Common myeloid progenitor, CD34-positive (primary cell): ENCODE data around the gene ZC3H4.
A peak's percentile ranks its signal among the peaks of the same experiment; 100 is the strongest.

Experiments
- CTCF ChIA-PET: fragments of 350-600 bp; sonication (Branson Sonifier 250); formaldehyde crosslinking; loops from one replicate; lab custom pipeline; 2021; ENCODE audit warnings: antibody characterized with exemption; lab: Charles Lee
- POLR2A ChIA-PET: fragments of 350-600 bp; sonication (Branson Sonifier 250); formaldehyde crosslinking; loops from one replicate; lab custom pipeline; 2021; ENCODE audit warnings: antibody characterized with exemption; lab: Charles Lee
- DNase-seq, 3 donors: peaks; one replicate each; pipeline versions ENCODE4 v3.0.0 to v3.0.0-alpha.2; 2013
- H3K27ac ChIP-seq, 2 experiments: 1 replicate in 1 of 2; 2 replicates in 1 of 2; pipeline ENCODE4 v1.7.0; 2013; ENCODE audit warnings: inconsistent platforms in 2 of 2, low read length in 2 of 2, mild to moderate bottlenecking in 2 of 2, low read depth in 1 of 2, moderate library complexity in 1 of 2; ENCODE audit not compliant: severe bottlenecking in 2 of 2, insufficient read depth in 1 of 2, poor library complexity in 1 of 2
- H3K27me3 ChIP-seq, 5 experiments: replicated peaks in 2 of 5; 1 replicate in 3 of 5; 2 replicates in 2 of 5; pipeline versions ENCODE4 v1.6.1 to v1.7.0; 2013; ENCODE audit warnings: low read length in 4 of 5, mild to moderate bottlenecking in 2 of 5, moderate library complexity in 2 of 5, inconsistent platforms in 1 of 5; ENCODE audit not compliant: insufficient read depth in 5 of 5, control insufficient read depth in 4 of 5
- H3K36me3 ChIP-seq, 4 experiments: 1 replicate in 2 of 4; 2 replicates in 2 of 4; pipeline versions ENCODE4 v1.6.1 to v1.7.0; 2013; ENCODE audit warnings: low read length in 3 of 4, control low read depth in 1 of 4, mild to moderate bottlenecking in 1 of 4; ENCODE audit not compliant: control insufficient read depth in 4 of 4, insufficient read depth in 4 of 4
- H3K4me1 ChIP-seq, 4 experiments: 1 replicate in 3 of 4; 2 replicates in 1 of 4; pipeline versions ENCODE4 v1.6.1 to v1.7.1; 2013; ENCODE audit warnings: low read length in 3 of 4, mild to moderate bottlenecking in 3 of 4, control low read depth in 1 of 4, inconsistent platforms in 1 of 4, moderate library complexity in 1 of 4; ENCODE audit not compliant: control insufficient read depth in 4 of 4, insufficient read depth in 4 of 4; ENCODE audit errors: control extremely low read depth in 1 of 4
- H3K4me3 ChIP-seq, 7 experiments: 1 replicate in 4 of 7; 2 replicates in 3 of 7; pipeline versions ENCODE4 v1.5.1 to v1.7.0; 2013; ENCODE audit warnings: mild to moderate bottlenecking in 7 of 7, low read length in 6 of 7, moderate library complexity in 6 of 7, inconsistent platforms in 2 of 7, low read depth in 2 of 7, control low read depth in 1 of 7; ENCODE audit not compliant: insufficient read depth in 4 of 7, control insufficient read depth in 1 of 7; ENCODE audit errors: extremely low read depth in 1 of 7
- H3K9me3 ChIP-seq, 5 experiments: 1 replicate in 4 of 5; 2 replicates in 1 of 5; pipeline versions ENCODE4 v1.6.1 to v1.7.1; 2013; ENCODE audit warnings: low read length in 4 of 5, mild to moderate bottlenecking in 2 of 5, inconsistent platforms in 1 of 5, low read depth in 1 of 5, moderate library complexity in 1 of 5; ENCODE audit not compliant: control insufficient read depth in 4 of 5, insufficient read depth in 2 of 5; ENCODE audit errors: control extremely low read depth in 1 of 5
- WGBS: methylation state at CpG from one replicate; pipeline ENCODE4 v1.1.5; 2013; ENCODE audit not compliant: insufficient coverage; 5-methylcytosine and 5-hydroxymethylcytosine counted together

The ZC3H4 gene

GRCh38 chr19:47021536-47022139, 91.9 kb downstream of the ZC3H4 start:
- Histone ChIP-seq H3K4me1 (peaks cover 0 to 22% (median 16%) of the 10 kb centered on the region in 4 experiments), H3K9me3 (no peaks in the 10 kb centered on the region), H3K36me3 (no peaks in the 10 kb centered on the region), H3K27ac (no peak overlapping the region), H3K4me3 (no peak overlapping the region), H3K27me3 (peaks cover 6 to 84% (median 37%) of the 10 kb centered on the region in 5 experiments)
- DNase-seq, result no peak
- WGBS, result 6% methylated on average over 37 of the region's 50 CpGs
- ChIA-PET POLR2A (no interaction called here), CTCF (no interaction called here)

- CTCF ChIA-PET, result no interaction called here
- H3K9me3 ChIP-seq, result no peaks in the 10 kb centered on the region
- WGBS, result 1% methylated on average over 31 of the region's 37 CpGs
- H3K4me3 ChIP-seq, result peak overlapping the region in 1 of 7 experiments; percentile 33
- H3K4me1 ChIP-seq, result peaks cover 0 to 22% (median 16%) of the 10 kb centered on the region in 4 experiments
- peaks cover 6 to 78% (median 33%) of the 10 kb centered on the region in 5 experiments for H3K27me3 ChIP-seq
- no peak overlapping the region for H3K27ac ChIP-seq
- no peak for DNase-seq
- POLR2A ChIA-PET, result no interaction called here
- no peaks in the 10 kb centered on the region for H3K36me3 ChIP-seq
Measured at GRCh38 chr19:47020992-47021496, 92.5 kb downstream of the ZC3H4 start.

DNA sequence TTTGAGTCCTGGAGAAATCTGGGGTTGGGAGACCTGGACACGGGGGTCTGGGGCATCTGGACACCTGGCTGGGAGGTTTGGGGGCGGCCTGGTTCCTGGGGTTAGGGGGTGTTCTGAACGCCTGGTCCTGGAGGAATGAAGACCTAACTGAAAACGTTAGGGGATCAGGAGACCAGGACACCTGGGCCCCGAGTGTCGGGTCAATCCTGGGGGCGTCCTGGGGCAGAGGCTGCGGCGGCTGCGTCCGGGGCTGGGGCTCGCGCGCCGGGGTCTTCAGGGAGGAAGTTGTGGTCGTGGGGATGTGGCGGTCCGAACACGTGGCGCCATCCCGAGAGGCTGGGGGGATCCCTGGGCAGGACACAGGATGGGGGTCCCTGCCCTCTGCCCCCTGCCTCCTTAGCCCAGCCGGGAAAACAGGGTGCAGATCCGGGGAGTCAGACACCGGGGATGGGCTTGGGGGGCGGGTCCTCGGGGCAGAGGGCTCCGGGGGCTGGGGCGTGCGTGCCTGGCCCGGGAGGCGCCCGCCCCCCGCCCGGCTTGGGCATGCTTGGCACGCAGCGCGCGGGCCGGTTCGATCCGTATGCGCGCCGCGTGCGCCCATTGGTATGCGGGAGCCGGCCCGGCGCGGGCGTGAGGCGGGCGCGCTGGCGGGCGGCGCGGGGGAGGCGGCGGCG, 93.3 kb downstream of the ZC3H4 start:
- ChIA-PET CTCF (interaction anchor here (0.6 kb wide), 1 partner anchor 14 kb away, joined by 3 read pairs; no protein-coding TSS in a partner anchor), POLR2A (no interaction called here)
- peak overlapping the region in 4 of 7 experiments; percentile 26 to 42 (median 37) for H3K4me3 ChIP-seq

DNA sequence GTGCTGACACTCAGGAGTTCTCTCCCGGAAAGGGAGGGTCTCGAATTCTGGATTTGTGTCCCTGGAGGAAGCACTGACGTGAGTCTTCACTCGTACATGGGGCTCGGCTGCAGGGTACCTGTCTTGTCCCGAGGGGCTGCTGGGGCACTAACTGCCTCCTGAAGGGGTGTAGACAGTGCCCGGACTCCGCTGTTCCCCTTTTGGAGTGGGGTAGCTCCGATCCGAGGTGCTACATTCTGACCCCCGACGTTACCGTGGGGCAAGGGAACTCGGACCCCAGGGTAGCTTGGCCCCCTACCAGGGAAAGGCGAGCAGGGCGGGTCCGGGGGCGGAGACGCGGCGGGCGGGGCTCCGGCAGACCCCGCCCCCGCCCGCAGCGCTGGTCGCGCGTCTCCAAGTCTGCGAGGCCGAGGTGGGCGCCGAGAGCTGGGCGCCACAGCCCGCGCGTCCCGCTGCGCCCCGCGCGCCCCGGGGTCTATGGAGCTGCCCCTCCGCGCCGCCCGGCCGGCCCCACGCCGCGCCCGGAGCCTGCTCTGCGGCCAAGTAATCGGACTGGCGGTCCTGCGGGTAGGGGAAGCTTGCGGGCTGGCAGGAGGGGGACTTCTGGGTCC, 94.0 kb downstream of the ZC3H4 start, which contains the start of gene NPAS1:
NPAS1 (plus strand) TSS at position 407 of the 611 bp plus-strand sequence. CDS start 1,211 bp downstream, outside the sequence.
- CTCF ChIA-PET, result interaction anchor here (0.6 kb wide), 1 partner anchor 15 kb away, joined by 3 read pairs; no protein-coding TSS in a partner anchor
- Histone ChIP-seq H3K4me3 (peak within 1 kb of the TSS in 5 of 7 experiments; percentile 26 to 42 (median 38)), H3K9me3 (no peaks in the 10 kb centered on the region), H3K27ac (no peak within 1 kb of the TSS), H3K36me3 (no peaks in the 10 kb centered on the region), H3K4me1 (peaks cover 0 to 22% (median 16%) of the 10 kb centered on the region in 4 experiments), H3K27me3 (peaks cover 5 to 66% (median 32%) of the 10 kb centered on the region in 5 experiments)
- WGBS, result under 1% methylated on average over 43 of the region's 58 CpGs
- DNase-seq, result peak in 2 of 3 donors; percentile 26 to 41
- POLR2A ChIA-PET, result no interaction called here

More for the DNA sequence above, 93.3 kb downstream of the ZC3H4 start:
- DNase-seq, result peak in 1 of 3 donors; percentile 28
- WGBS, result 1% methylated on average over 39 of the region's 62 CpGs
- peaks cover 6 to 72% (median 33%) of the 10 kb centered on the region in 5 experiments for H3K27me3 ChIP-seq
- peaks cover 0 to 22% (median 16%) of the 10 kb centered on the region in 4 experiments for H3K4me1 ChIP-seq
- H3K9me3 ChIP-seq, result no peaks in the 10 kb centered on the region
- H3K27ac ChIP-seq, result no peak overlapping the region
- no peaks in the 10 kb centered on the region for H3K36me3 ChIP-seq

GRCh38 chr19:47018923-47019322, 94.7 kb downstream of the ZC3H4 start:
- Histone ChIP-seq H3K27me3 (peaks cover 3 to 60% (median 29%) of the 10 kb centered on the region in 5 experiments), H3K27ac (no peak overlapping the region), H3K4me1 (peaks cover 0 to 22% (median 16%) of the 10 kb centered on the region in 4 experiments), H3K9me3 (no peaks in the 10 kb centered on the region), H3K4me3 (peak overlapping the region in 1 of 7 experiments; percentile 40), H3K36me3 (no peaks in the 10 kb centered on the region)
- ChIA-PET POLR2A (no interaction called here), CTCF (no interaction called here)
- WGBS, result 54% methylated on average over 11 of the region's 13 CpGs
- DNase-seq, result no peak
